T follicular helper cell (primary cell): ENCODE data around the gene KCNMA1.

Experiments
- DNase-seq: peaks from one replicate; pipeline ENCODE4 v3.0.0-alpha.2; 2020; ENCODE audit warnings: low read depth

The KCNMA1 gene

DNA sequence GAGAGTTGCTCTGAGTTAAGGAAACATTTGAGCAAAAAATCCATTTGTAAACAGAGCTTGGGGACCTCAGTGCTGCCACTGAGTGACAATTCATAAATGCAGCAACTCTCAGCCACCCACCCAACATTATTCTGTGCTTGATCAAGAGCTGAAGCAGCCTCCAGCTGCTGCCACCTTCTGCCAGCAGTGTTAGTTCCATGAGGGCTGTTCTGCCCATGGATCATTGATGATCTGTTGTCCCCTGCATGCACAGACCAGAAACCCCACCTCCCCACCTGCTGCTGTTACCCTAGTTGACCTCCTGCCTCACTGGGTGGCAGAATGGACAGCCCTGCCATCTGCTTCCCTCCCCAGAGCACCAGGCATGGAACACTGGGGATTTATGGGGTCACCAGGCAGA is 305.4 kb downstream of the KCNMA1 start:
- DNase-seq: no peak

GRCh38 chr10:77328272-77328816 is 309.3 kb downstream of the KCNMA1 start:
- DNase-seq: no peak

GRCh38 chr10:77325233-77325537 is 312.4 kb downstream of the KCNMA1 start:
- no peak for DNase-seq

- no peak for DNase-seq
Observed at GRCh38 chr10:77321838-77322237, 315.8 kb downstream of the KCNMA1 start.

DNA sequence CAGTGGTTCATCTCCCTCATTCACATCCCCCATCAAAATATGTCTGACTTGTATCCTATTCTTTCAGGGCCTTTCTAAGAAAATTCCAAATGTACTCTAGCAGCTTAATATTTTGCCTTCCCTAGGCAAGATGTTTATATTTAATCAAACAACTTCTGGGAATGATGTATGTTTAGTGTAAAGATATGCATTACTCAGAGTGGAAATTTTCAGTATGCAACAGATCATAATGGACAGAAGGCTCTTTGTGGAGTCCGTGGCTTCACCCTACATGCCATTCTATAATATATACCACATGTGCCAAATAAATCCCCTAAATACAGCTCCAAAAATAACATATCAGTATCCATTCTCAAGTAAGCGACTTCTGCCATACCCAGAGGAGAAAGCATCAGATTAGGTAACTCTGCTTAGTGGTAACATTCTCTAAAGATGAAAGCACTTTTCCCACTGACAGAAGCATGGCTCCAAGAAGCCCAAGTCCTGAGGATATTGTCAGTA is 316.6 kb downstream of the KCNMA1 start:
- DNase-seq: no peak

DNA sequence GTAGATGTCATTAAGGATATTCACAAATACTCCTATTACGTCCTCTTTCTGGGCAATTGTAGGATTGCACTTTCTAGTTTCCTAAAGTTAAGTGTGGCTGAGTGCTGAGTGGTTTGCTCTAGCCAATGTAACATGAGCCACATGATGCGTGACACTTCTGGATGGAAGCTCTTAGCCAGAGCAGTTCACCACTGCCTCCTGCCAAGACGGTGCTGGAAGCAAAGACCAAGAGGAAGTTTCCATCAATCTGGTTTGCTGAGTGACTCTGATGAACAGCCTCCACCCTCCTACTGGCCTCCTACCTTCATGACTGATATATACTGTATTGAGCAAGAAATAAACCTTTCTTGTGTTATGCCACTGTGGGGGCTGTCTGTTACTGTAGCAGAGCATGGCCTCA is 318.1 kb downstream of the KCNMA1 start:
- no peak for DNase-seq

DNA sequence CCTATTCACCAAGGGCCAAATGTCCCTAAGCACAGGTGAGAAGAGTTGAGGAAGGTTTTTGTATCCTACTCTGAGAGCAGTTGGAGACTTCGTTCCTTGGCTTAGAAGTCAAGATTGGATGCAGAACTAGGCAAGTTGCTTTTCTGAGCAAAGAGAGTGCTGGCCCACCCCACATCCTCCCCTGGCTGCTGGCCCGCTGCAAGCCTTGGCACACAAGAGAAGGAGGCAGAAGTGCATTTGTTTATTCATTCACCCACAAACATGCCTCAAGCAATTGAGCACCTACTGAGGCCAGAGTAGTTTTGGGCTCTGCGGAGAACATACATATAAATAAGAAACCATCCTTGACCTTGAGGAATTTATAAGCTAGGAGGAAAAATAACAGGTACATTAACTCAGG is 318.9 kb downstream of the KCNMA1 start:
- DNase-seq: no peak

- no peak for DNase-seq
Observed at GRCh38 chr10:77317221-77317620, 320.4 kb downstream of the KCNMA1 start.

DNA sequence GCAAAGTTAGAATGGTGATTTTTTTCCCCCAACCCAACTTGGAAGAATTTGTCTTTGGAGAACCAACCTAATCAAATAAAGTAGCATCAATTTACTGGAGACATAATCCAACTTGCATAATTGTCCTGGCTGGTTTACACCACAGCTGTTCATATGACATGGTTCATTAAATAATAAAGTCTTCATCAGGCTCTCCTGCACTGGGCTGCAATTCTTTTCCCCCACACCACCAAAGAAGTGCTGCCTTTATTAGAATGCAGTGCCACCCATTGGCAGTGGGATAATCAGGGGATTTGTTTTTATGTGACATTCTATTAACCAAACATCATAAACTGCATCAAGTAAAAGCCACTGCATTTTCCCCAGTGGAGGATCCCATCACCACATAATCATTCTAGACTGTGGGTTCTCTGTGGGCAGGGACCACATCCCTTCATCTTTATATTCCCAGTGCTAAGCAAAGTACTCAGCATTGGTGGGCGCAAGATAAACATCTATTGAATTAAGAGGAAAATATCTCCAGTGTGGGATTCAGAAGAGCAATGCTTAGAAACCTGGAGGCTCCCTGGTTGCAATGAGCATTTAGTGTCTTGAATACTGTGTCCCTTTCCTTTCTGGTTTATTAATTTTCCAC is 322.0 kb downstream of the KCNMA1 start:
- no peak for DNase-seq

GRCh38 chr10:77313066-77313750 is 324.4 kb downstream of the KCNMA1 start:
- no peak for DNase-seq

GRCh38 chr10:77311186-77311585 is 326.4 kb downstream of the KCNMA1 start:
- DNase-seq: no peak

- DNase-seq: no peak
Observed at GRCh38 chr10:77310288-77310840, 327.2 kb downstream of the KCNMA1 start.

DNA sequence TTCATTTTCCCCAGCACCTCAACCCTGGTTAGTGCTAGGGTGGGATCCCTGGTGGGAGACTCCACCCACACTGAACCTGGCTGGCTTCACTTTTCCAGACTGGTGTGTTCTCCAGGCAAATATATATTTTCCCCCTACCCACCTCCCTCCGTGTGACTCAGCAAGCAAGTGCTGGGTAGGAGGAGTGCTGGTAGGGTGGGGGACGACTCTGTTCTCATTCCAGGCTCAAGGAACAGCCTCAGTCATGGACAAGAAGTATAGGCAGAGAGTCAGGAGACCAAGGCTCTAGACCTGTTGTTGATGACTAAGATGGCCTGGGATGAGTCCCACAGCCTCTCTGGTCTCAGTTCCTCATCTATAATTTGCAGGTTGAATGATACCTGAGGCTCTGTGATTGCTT is 328.1 kb downstream of the KCNMA1 start:
- DNase-seq: no peak

DNA sequence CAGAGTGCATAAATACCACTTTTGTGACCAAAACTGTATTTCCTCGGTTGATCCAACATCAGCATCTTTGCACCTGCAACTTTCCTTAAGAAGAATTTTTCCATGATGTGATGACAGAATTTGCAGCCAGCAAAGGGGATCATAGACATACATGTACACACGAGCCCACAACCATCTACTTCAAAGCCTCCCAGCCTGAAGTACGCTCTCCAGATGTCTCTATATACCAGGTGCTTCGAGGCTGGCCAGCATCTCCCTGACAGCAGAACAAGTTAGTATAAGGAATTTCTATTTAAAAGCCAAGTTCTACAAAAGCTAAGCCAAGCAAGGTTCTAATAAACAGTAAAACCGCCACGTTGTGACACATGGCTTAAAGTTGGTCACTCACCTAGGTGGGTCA is 328.5 kb downstream of the KCNMA1 start:
- no peak for DNase-seq

DNA sequence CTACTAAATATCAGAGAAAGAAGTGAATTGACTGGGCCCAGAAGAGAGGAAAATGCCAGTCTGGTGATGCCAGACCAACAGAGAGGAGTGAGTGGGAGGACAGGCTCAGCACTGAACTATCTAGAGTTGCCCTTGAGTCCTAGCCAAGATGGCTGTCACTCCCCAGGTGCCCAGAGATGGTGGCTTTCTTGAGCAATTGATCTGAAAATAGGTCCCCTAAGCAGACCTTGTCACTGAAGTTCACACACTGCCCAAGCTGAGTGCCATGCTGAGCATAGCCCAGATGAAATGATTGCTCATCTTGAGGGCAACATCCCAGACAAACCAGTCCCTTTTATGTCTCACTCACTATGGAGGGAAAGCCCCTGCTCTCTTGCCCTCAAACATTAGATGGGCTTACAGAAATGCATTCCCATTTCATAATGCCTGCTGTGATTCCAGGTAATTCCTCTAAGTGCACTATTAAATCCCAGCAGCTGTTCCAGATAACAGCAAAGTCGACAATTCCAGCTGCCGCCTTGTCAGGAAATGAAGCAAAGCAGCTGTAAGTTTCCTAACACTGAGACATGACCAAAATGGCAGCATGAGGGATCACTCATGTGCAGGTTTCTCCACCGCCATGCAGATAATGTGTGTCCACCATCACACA is 329.4 kb downstream of the KCNMA1 start:
- DNase-seq: no peak

DNA sequence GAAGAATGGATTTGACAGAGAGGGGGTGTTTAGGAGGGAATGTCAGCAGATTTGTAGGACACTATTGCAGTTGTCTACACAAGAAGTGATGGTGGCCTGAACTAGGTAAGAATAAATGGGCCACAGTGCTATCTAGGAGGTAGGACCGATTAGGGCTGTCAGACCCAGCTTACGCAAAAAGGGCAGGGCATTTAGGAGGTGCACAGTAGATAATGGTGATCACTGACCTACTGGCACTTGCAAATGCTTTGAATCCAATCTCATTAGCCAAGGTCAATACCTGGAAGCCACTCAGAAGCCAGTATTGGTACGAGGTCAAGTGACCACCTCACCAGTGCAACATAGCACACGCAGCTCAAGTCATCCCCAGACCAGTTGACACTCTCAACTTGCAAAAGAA is 330.9 kb downstream of the KCNMA1 start:
- no peak for DNase-seq

DNA sequence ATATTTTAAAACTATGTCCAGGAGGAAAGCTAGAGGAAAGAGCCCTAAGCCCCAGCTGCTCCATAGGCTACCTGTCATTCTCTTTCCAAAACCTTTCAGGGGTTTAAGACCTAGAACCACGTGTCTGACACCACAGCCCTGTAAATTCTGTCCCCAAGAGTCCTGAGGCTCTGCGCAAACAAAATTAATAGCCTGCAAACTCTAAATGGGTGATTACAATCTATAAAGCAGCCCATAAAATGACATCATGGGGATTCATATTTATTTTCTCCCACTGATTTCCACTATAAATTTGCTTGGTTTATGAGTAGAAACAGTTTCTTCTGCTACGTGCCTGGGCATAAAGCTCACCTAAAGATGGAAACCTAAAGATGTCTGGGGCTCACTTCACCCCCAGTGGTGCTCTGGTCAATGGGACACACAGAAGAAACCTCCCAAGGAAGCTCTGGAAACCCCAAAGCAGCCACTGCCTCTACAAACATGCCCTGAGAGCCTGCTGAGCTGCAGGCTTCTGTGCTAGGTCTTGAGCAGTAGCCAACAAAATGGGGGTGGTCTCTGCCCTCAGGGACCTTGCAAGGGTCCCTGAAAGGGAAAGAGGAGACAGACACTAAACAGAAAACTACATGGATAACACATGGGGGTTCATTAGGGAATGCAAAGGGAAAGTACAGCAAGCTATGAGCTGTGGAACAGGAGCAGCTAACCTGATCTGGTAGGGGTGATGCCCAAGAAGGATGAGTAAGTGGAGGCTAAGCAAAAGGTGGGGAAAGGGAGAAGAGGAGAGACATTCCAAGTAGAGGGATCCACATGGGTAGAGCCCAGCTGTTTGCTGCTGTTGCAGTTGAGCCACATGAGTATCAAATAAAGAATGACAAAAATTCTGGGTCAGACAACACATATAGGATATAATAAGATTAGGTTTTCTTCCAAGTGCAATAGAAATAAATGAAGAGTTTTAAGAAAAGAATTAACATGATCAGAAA is 331.7 kb downstream of the KCNMA1 start:
- DNase-seq: no peak

DNA sequence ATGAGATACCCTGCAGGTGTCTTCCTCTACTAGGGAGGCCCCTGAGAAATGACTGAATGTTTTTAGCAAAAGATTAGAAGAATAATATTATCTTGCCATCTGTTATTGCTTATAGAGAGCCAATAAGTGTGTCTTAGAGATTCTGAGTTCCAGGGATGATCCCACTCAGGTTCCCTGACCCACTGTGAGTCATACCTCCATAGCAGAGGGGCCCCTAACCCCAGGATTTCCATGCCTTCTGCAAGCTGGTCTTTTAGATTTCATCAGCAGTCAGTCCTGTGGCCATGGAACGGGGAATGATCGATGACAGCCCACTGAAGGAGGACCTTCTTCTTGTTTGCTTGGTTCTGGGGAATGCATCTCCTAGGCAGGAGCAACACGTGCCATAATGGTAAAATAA is 333.4 kb downstream of the KCNMA1 start:
- no peak for DNase-seq

GRCh38 chr10:77301305-77301730 is 336.3 kb downstream of the KCNMA1 start:
- DNase-seq: no peak

DNA sequence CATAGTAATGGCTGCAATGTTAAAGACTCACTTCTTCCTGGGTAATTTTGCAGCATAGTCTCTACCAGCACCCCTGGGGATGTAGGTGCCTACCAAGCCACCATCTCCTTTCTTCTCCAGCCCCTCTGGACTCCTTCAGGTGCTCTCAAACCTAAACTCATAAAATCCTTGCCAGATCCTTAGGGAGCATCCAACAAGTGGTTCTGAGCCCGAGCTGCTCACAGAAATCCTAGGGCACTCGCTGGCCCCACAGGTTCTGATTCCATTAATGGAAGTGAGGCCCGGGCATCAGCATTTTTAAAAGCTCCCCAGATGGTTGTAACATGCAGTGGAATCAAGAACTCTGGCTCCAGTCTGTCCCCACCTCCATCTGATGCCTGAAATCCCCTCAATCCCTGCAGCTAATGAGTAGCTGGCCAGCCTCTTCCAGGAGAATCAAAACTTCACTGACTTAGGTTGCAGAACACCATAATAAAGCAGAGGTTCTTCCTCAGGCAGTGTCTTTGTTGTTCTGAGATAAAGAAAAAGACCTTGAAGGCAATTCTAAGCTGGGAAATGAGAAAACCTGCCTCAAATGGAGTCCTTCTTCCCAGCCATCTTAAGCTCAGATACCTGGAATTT is 336.8 kb downstream of the KCNMA1 start:
- DNase-seq: no peak

GRCh38 chr10:77299320-77299719 is 338.3 kb downstream of the KCNMA1 start:
- DNase-seq: no peak
